Measurements from ENCODE around the gene MYLK2. TPM values are rescaled to one million over a fixed set of nuclear protein-coding genes. Genes with fewer than 3 reads are reported as not detected.

The MYLK2 gene
- total RNA-seq, 2 experiments from 2014 or later: 0.21 to 0.36 TPM

- no peaks in the 10 kb centered on the region for H3K36me3 Mint-ChIP-seq
- H3K27ac Mint-ChIP-seq: no peak overlapping the region
- no peak overlapping the region for H3K4me3 Mint-ChIP-seq
- peaks cover 3% of the 10 kb centered on the region for H3K4me1 Mint-ChIP-seq
- H3K27me3 Mint-ChIP-seq: peaks cover 29% of the 10 kb centered on the region
- no peaks in the 10 kb centered on the region for H3K9me3 Mint-ChIP-seq
- DNase-seq: no peak
Measured at GRCh38 chr20:31864521-31865400, 45.6 kb downstream of the MYLK2 start.

- H3K27me3 Mint-ChIP-seq: peaks cover 29% of the 10 kb centered on the region
- peaks cover 9% of the 10 kb centered on the region for H3K4me1 Mint-ChIP-seq
- H3K9me3 Mint-ChIP-seq: no peaks in the 10 kb centered on the region
- H3K27ac Mint-ChIP-seq: no peak overlapping the region
- no peaks in the 10 kb centered on the region for H3K36me3 Mint-ChIP-seq
- H3K4me3 Mint-ChIP-seq: no peak overlapping the region
- DNase-seq: no peak
Measured at GRCh38 chr20:31866221-31866620, 47.1 kb downstream of the MYLK2 start.

GRCh38 chr20:31868853-31869672, 49.9 kb downstream of the MYLK2 start:
- Mint-ChIP-seq H3K4me3 (peak overlapping the region; percentile 38), H3K27me3 (peaks cover 43% of the 10 kb centered on the region), H3K9me3 (no peaks in the 10 kb centered on the region), H3K27ac (no peak overlapping the region), H3K36me3 (no peaks in the 10 kb centered on the region), H3K4me1 (peaks cover 10% of the 10 kb centered on the region)
- no peak for DNase-seq

GRCh38 chr20:31869673-31869941, 50.5 kb downstream of the MYLK2 start:
- Mint-ChIP-seq H3K27ac (no peak overlapping the region), H3K36me3 (no peaks in the 10 kb centered on the region), H3K27me3 (peaks cover 43% of the 10 kb centered on the region), H3K4me1 (peaks cover 10% of the 10 kb centered on the region), H3K9me3 (no peaks in the 10 kb centered on the region), H3K4me3 (peak overlapping the region; percentile 72)
- DNase-seq: no peak

- no peak for DNase-seq
- Mint-ChIP-seq H3K9me3 (no peaks in the 10 kb centered on the region), H3K4me3 (peak within 1 kb of the TSS; percentile 72), H3K36me3 (no peaks in the 10 kb centered on the region), H3K27ac (peak within 1 kb of the TSS; percentile 7), H3K27me3 (peaks cover 43% of the 10 kb centered on the region), H3K4me1 (peaks cover 10% of the 10 kb centered on the region)
Measured at GRCh38 chr20:31869942-31870725, 51.0 kb downstream of the MYLK2 start, which contains the start of the genes DUSP15 and TTLL9. TSS of gene DUSP15 (minus strand) at chr20:31870527. CDS start at chr20:31870337, 190 bp downstream. TSS of gene TTLL9 (plus strand) at chr20:31870634. CDS start at chr20:31871127, 493 bp downstream.

GRCh38 chr20:31870726-31871617, 51.8 kb downstream of the MYLK2 start:
- H3K4me1 Mint-ChIP-seq: peaks cover 10% of the 10 kb centered on the region

GRCh38 chr20:31871618-31871954, 52.4 kb downstream of the MYLK2 start:
- no peak for DNase-seq
- peaks cover 10% of the 10 kb centered on the region for H3K4me1 Mint-ChIP-seq
- no peaks in the 10 kb centered on the region for H3K36me3 Mint-ChIP-seq
- H3K27me3 Mint-ChIP-seq: peaks cover 43% of the 10 kb centered on the region
- no peak overlapping the region for H3K27ac Mint-ChIP-seq
- no peaks in the 10 kb centered on the region for H3K9me3 Mint-ChIP-seq
- H3K4me3 Mint-ChIP-seq: no peak overlapping the region

More at GRCh38 chr20:31870726-31871617, 51.8 kb downstream of the MYLK2 start:
- Mint-ChIP-seq H3K36me3 (no peaks in the 10 kb centered on the region), H3K27ac (no peak overlapping the region), H3K9me3 (no peaks in the 10 kb centered on the region), H3K27me3 (peaks cover 43% of the 10 kb centered on the region), H3K4me3 (peak overlapping the region; percentile 71)
- no peak for DNase-seq

GRCh38 chr20:31872406-31872805, 53.2 kb downstream of the MYLK2 start:
- no peaks in the 10 kb centered on the region for H3K9me3 Mint-ChIP-seq
- no peaks in the 10 kb centered on the region for H3K36me3 Mint-ChIP-seq
- H3K4me1 Mint-ChIP-seq: peaks cover 10% of the 10 kb centered on the region
- H3K4me3 Mint-ChIP-seq: no peak overlapping the region
- peaks cover 43% of the 10 kb centered on the region for H3K27me3 Mint-ChIP-seq
- no peak for DNase-seq
- no peak overlapping the region for H3K27ac Mint-ChIP-seq

GRCh38 chr20:31875671-31876070, 56.5 kb downstream of the MYLK2 start:
- Mint-ChIP-seq H3K9me3 (no peaks in the 10 kb centered on the region), H3K27ac (no peak overlapping the region), H3K4me1 (peaks cover 13% of the 10 kb centered on the region), H3K4me3 (no peak overlapping the region), H3K27me3 (peaks cover 37% of the 10 kb centered on the region), H3K36me3 (no peaks in the 10 kb centered on the region)
- no peak for DNase-seq

- no peak for DNase-seq
- peaks cover 20% of the 10 kb centered on the region for H3K27me3 Mint-ChIP-seq
- no peaks in the 10 kb centered on the region for H3K9me3 Mint-ChIP-seq
- no peaks in the 10 kb centered on the region for H3K36me3 Mint-ChIP-seq
- no peak overlapping the region for H3K4me3 Mint-ChIP-seq
- peaks cover 8% of the 10 kb centered on the region for H3K4me1 Mint-ChIP-seq
- H3K27ac Mint-ChIP-seq: no peak overlapping the region
Measured at GRCh38 chr20:31877684-31878083, 58.5 kb downstream of the MYLK2 start.

- H3K27ac Mint-ChIP-seq: peak overlapping the region; percentile 23
- H3K36me3 Mint-ChIP-seq: no peaks in the 10 kb centered on the region
- H3K4me3 Mint-ChIP-seq: peak overlapping the region; percentile 81
- H3K9me3 Mint-ChIP-seq: no peaks in the 10 kb centered on the region
- DNase-seq: peak; percentile 84
- H3K27me3 Mint-ChIP-seq: peaks cover 13% of the 10 kb centered on the region
- peaks cover 8% of the 10 kb centered on the region for H3K4me1 Mint-ChIP-seq
Measured at GRCh38 chr20:31879143-31879987, 60.2 kb downstream of the MYLK2 start.

GRCh38 chr20:31881945-31882344, 62.8 kb downstream of the MYLK2 start:
- Mint-ChIP-seq H3K4me3 (no peak overlapping the region), H3K27me3 (peaks cover 13% of the 10 kb centered on the region), H3K9me3 (no peaks in the 10 kb centered on the region), H3K4me1 (peaks cover 8% of the 10 kb centered on the region), H3K27ac (no peak overlapping the region), H3K36me3 (no peaks in the 10 kb centered on the region)
- DNase-seq: no peak

- H3K27ac Mint-ChIP-seq: no peak overlapping the region
Measured at GRCh38 chr20:31883829-31884228, 64.7 kb downstream of the MYLK2 start.

More at GRCh38 chr20:31883829-31884228, 64.7 kb downstream of the MYLK2 start:
- H3K36me3 Mint-ChIP-seq: no peaks in the 10 kb centered on the region
- peaks cover 8% of the 10 kb centered on the region for H3K4me1 Mint-ChIP-seq
- H3K27me3 Mint-ChIP-seq: peaks cover 8% of the 10 kb centered on the region
- H3K4me3 Mint-ChIP-seq: no peak overlapping the region
- no peak for DNase-seq
- H3K9me3 Mint-ChIP-seq: no peaks in the 10 kb centered on the region
